GM19452 (cell line): ENCODE data around the gene THBS3.
"Not testable (repeated sequence)": the region's sequence is repeated elsewhere in the genome, so short reads cannot be mapped to it uniquely, and the experiment has no call there.

Source experiments
- ATAC-seq: cut with Tn5 transposase; IDR thresholded peaks from one replicate; pipeline ENCODE4 v1.9.1; 2021; ENCODE audit not compliant: unreplicated experiment

THBS3 gene

DNA sequence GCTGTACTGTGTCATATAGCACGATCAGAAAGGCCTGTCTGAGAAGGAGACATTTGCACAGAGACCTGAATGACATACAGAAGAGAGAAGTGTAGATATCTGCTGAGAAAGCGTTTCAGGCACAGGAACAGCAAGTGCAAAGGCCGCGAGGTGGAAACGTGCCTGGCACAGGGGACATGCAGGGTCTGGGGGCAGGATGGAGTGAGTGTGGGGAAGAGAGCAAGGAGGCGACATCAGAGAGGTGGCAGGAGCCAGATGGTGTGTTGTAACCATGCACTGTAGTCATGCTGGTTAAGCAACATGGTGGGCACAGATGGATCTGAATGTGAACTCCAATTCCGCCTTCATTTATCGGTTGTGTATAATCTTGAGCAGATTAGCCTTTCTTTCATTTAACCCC is 47.6 kb downstream of the THBS3 start:
- no peak for ATAC-seq

DNA sequence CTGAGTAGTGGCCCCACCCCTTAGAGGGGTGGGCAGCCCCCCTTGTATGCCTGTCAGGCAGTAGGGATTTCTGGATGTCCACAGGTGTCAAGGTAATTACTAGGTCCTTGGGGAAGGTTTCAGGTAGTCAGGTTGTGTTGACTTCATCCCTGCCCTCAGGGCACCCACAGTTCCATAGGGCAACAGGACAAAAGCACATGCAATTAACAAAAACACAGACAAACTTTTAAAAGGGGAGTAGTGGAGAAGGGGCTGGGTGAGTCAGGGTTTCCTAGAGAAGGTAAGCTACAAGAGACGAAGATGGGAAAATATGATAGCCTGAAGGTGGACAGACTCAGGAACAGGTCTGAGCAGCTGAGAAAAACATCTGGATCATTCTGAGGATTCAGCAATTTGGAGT is 48.7 kb downstream of the THBS3 start:
- no peak for ATAC-seq

- not testable (repeated sequence) for ATAC-seq
Measured at GRCh38 chr1:155155996-155156643, 51.6 kb downstream of the THBS3 start.
